ENCODE results near the gene IFI44L.

The IFI44L gene

GRCh38 chr1:78640462-78640861, 20.2 kb downstream of the IFI44L start:
- no peak for DNase-seq (ENCODE audit: low spot score)
- FAIRE-seq, result no peak

DNA sequence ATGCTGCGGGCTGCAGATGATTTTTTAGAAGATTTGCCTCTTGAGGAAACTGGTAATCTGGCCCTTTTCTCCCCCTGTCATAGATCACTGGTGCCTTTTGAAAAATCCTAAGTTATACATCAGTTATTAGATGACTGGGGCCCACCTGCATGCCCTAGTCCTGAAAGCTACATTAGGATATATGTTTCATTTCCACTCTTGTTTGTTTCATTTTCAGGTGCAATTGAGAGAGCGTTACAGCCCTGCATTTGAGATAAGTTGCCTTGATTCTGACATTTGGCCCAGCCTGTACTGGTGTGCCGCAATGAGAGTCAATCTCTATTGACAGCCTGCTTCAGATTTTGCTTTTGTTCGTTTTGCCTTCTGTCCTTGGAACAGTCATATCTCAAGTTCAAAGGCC, 21.3 kb downstream of the IFI44L start:
- no peak for DNase-seq (ENCODE audit: low spot score)
- FAIRE-seq, result no peak

DNA sequence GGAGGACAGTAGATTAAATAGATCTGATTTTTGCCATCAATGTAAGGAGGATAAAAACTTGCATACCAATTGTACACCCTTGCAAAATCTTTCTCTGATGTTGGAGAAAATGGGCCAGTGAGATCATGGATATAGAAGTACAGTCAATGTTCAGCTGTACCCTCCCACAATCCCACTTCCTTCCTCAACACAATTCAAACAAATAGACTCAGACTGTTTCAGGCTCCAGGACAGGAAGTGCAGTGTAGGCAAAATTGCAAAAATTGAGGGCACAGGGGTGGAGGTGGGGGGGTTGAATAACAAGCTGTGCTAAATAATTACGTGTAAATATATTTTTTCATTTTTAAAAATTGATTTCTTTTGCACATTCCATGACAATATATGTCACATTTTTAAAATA, 25.5 kb downstream of the IFI44L start:
- FAIRE-seq (no peak), DNase-seq (ENCODE audit: low spot score) (no peak)

GRCh38 chr1:78647238-78647637, 27.0 kb downstream of the IFI44L start:
- DNase-seq (ENCODE audit: low spot score) (no peak), FAIRE-seq (no peak)

DNA sequence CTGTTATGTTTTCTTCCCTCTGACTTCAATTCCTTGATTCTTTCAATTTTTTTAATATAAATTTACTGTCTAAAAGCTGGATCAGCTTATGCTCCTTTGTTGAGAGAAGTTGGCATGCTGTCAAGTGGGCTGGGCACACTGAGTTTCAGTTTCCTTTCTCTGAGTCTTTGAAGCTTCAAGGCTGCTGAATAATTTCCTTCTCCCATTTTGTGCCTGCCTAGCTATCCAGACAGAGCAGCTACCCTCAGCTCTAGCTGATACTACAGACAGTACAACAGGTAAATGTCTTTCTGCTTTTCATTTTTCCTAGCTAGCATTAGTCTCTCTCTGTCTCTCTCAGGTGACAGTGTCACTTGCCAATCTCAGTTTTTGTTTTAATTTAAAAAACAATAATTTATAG, 29.4 kb downstream of the IFI44L start, which contains the start of gene IFI44:
IFI44 (plus strand) TSS at position 204 of the 400 bp plus-strand sequence. CDS start 365 bp downstream, outside the sequence.
- peak; percentile 69 for DNase-seq (ENCODE audit: low spot score)
- peak; percentile 78 for FAIRE-seq

GRCh38 chr1:78650114-78650660, 29.9 kb downstream of the IFI44L start:
- FAIRE-seq (no peak), DNase-seq (ENCODE audit: low spot score) (no peak)

GRCh38 chr1:78651241-78651640, 31.0 kb downstream of the IFI44L start:
- FAIRE-seq (no peak), DNase-seq (ENCODE audit: low spot score) (peak; percentile 11)

GRCh38 chr1:78652019-78652560, 31.8 kb downstream of the IFI44L start:
- DNase-seq (ENCODE audit: low spot score), result no peak
- no peak for FAIRE-seq

GRCh38 chr1:78658901-78659300, 38.7 kb downstream of the IFI44L start:
- DNase-seq (ENCODE audit: low spot score) (no peak), FAIRE-seq (no peak)

DNA sequence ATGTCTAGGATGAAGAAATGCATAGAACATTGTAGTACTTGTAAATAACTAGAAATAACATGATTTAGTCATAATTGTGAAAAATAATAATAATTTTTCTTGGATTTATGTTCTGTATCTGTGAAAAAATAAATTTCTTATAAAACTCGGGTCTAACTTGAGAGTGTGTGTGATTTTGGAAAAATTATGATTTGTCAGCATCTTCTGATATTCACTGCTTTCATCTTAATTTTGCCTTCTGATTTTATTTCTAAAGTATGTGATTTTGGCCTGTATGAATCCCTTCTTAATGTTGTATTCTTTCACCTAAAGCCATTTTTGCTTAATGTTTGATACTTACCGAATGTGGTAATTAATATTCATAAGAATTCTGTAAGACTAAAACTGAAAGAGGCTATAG, 43.7 kb downstream of the IFI44L start:
- DNase-seq (ENCODE audit: low spot score), result no peak

GRCh38 chr1:78664763-78665162, 44.5 kb downstream of the IFI44L start:
- no peak for FAIRE-seq
- DNase-seq (ENCODE audit: low spot score), result no peak

More for the DNA sequence above, 43.7 kb downstream of the IFI44L start:
- FAIRE-seq, result no peak

GRCh38 chr1:78665809-78666208, 45.6 kb downstream of the IFI44L start:
- DNase-seq (ENCODE audit: low spot score), result no peak
- FAIRE-seq, result no peak

DNA sequence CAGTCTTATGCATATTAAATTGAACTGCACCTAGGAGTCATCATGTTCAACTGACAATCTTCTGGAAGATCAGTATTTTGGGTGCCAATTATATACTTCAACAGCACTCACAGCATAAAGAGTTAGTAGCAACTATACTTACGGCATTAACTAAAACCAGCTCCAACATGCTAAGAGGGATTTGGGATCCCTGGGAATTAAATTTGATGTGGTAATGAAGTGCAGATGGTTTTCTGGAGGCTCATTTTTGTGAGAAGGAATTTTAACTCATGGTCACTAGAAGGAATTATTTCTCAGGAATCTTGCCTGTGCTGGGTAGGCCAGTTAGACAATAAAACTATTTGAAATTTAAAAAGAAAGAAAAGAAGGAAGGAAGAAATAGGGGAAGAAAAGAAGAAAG, 47.7 kb downstream of the IFI44L start:
- no peak for FAIRE-seq
- DNase-seq (ENCODE audit: low spot score), result no peak

GRCh38 chr1:78668427-78668826, 48.2 kb downstream of the IFI44L start:
- no peak for FAIRE-seq
- DNase-seq (ENCODE audit: low spot score), result no peak

GRCh38 chr1:78672428-78672827, 52.2 kb downstream of the IFI44L start:
- no peak for FAIRE-seq
- DNase-seq (ENCODE audit: low spot score), result no peak

GRCh38 chr1:78673120-78673519, 52.9 kb downstream of the IFI44L start:
- FAIRE-seq, result no peak
- no peak for DNase-seq (ENCODE audit: low spot score)

GRCh38 chr1:78676347-78676982, 56.2 kb downstream of the IFI44L start:
- DNase-seq (ENCODE audit: low spot score) (peak; percentile 45), FAIRE-seq (peak; percentile 88)

DNA sequence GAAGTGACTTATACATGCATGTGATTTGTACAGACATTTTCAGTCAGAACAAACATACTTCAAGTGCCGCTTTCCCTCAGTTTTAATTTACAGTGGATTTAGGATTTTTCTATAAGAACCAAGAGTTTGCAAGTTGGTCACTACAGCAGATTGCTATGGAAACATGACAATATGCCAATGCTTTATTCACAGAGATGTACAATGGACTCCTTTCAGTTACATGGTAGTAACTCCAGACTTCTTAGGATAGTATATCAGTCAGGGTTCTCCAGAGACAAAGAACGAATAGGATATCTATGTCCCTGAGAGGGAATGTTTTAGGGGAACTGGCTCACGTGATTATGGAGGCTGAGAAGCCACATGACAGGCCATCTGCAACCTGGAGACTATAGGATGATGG, 56.7 kb downstream of the IFI44L start:
- no peak for FAIRE-seq
- DNase-seq (ENCODE audit: low spot score), result no peak

DNA sequence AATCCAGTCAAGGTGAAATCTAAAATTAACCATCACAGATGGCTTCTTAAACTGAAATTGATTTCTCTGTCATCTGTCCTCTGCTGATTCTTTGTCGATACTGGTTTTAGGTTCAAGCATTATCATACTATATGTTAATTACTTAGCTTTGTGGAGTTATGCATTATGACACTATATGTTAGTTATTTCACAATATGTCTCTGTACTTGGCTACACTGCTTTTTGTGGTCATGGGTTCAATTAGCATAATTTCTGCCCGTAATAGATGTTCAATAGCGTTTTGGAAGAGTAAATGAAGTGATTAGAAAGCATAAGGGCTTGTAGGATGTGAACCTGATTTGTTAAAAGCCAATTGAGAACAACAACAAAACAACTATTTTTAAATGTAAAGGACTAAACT, 57.5 kb downstream of the IFI44L start:
- FAIRE-seq (no peak), DNase-seq (ENCODE audit: low spot score) (no peak)

- DNase-seq (ENCODE audit: low spot score), result no peak
Observed at GRCh38 chr1:78678324-78678723, 58.1 kb downstream of the IFI44L start.

DNA sequence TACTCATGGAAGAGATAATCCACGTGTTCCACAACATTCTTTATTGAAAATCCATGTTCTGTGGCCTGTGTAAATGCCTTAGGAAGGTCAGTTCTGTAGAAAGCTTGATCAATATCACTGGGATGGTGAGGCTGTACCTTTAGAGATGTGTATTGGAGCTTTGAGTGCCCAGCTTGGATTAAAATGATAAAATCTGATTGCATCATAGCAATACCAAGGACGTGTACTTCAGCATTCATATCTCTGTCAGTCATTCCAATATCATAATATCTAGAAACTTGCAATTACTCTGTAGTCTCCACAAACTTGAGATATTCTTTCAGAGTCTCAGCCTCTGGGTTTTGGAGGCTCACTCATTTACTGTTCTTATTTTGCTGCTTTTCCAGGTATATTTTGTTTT, 61.0 kb downstream of the IFI44L start:
- no peak for DNase-seq (ENCODE audit: low spot score)
- FAIRE-seq, result no peak

More at GRCh38 chr1:78678324-78678723, 58.1 kb downstream of the IFI44L start:
- FAIRE-seq, result no peak

GRCh38 chr1:78682496-78682895, 62.2 kb downstream of the IFI44L start:
- no peak for FAIRE-seq

DNA sequence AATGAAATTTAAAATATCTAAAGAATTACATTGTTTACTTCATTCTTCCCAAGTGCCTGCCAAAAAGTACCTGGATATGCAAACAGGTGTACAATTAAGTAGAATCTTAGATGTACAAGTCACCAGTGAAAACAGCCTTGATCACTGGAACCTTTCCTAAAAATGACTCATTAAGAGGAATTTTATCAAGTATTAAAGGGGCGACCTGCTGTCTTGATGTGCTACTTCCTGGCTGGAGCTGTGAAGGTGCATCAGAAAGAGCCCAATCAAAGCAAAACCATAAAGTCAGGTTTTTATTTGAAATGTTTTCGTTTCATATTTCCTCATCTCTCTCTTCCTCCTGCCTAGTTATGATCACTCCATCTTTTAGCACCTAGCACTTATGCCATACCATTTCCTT, 62.8 kb downstream of the IFI44L start:
- DNase-seq (ENCODE audit: low spot score), result no peak

More at GRCh38 chr1:78682496-78682895, 62.2 kb downstream of the IFI44L start:
- no peak for DNase-seq (ENCODE audit: low spot score)

More for the DNA sequence above, 62.8 kb downstream of the IFI44L start:
- FAIRE-seq, result no peak
